ENCODE results near the gene RGS7. TPM values are rescaled to one million over a fixed set of nuclear protein-coding genes. Genes with fewer than 3 reads are reported as not detected.
"Not testable (repeated sequence)": the region's sequence is repeated elsewhere in the genome, so short reads cannot be mapped to it uniquely, and the experiment has no call there.

RGS7 gene
- total RNA-seq, 1 donor from 2014 or later, result 1.9 TPM

DNA sequence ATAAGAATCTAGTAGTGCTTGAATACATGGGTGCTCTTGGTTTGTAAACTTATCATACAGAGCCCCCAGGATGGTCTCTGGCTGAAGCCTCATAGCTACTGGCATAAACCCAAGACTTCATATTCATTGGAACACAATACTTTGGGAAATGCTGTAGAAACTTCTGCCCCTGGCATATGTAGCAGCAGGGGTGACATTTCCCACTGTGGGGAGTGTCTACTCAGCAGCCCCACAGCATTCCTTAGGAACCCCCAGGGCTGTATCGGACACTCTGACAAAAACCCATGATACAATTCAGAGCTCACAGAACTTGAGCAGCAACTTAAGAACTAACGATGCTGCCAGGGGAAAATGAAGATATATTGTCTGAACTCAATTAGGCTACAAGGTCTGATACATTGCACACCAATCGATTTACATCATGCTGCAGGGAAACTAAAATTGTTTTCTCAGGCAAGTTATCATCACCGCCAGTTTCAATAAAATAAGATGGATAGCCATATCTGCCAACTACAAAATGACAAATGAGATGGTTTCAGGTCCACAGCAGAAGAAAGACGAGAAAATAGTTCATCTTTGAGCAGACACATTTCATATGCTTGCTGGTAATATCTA, 564.0 kb downstream of the RGS7 start:
- TF ChIP-seq, protein P1, sequence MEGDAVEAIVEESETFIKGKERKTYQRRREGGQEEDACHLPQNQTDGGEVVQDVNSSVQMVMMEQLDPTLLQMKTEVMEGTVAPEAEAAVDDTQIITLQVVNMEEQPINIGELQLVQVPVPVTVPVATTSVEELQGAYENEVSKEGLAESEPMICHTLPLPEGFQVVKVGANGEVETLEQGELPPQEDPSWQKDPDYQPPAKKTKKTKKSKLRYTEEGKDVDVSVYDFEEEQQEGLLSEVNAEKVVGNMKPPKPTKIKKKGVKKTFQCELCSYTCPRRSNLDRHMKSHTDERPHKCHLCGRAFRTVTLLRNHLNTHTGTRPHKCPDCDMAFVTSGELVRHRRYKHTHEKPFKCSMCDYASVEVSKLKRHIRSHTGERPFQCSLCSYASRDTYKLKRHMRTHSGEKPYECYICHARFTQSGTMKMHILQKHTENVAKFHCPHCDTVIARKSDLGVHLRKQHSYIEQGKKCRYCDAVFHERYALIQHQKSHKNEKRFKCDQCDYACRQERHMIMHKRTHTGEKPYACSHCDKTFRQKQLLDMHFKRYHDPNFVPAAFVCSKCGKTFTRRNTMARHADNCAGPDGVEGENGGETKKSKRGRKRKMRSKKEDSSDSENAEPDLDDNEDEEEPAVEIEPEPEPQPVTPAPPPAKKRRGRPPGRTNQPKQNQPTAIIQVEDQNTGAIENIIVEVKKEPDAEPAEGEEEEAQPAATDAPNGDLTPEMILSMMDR (IDR thresholded peaks at IDR 0.05; ENCODE audit: unreplicated experiment), result no peak
- Mint-ChIP-seq H3K4me1 (peaks cover 25% of the 10 kb centered on the region), H3K36me3 (no peaks in the 10 kb centered on the region), H3K27me3 (ENCODE audit: low read depth) (peaks cover 20% of the 10 kb centered on the region), H3K9me3 (peaks cover 8% of the 10 kb centered on the region), H3K27ac (peak overlapping the region; percentile 3), H3K4me3 (no peak overlapping the region)
- no peak for DNase-seq (ENCODE audit: low spot score in 2 of 2, unreplicated experiment in 2 of 2)

DNA sequence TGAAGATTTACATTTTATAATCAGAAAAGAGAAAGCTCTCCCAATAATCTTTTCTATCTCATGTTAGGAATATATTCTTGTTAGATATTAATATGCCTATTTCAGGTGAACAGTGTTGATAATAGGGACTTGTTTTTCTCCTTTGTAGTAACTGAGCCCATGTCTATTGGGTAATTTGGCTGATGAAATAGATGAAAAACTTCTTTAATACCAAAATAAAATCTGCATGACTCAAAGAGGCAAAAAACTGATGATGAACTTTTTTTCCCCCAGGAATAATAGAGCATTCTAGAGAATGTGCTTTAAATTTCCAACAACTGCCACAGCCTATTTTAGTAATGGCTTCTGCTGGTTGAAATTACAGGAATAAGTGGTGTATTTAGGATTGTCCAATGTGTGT, 566.1 kb downstream of the RGS7 start:
- Mint-ChIP-seq H3K4me3 (no peak overlapping the region), H3K27me3 (ENCODE audit: low read depth) (peaks cover 10% of the 10 kb centered on the region), H3K36me3 (no peaks in the 10 kb centered on the region), H3K27ac (no peak overlapping the region), H3K9me3 (peaks cover 8% of the 10 kb centered on the region), H3K4me1 (peaks cover 28% of the 10 kb centered on the region)
- DNase-seq (ENCODE audit: low spot score in 2 of 2, unreplicated experiment in 2 of 2), result no peak
- TF ChIP-seq, protein P1 (IDR thresholded peaks at IDR 0.05; ENCODE audit: unreplicated experiment), result no peak

DNA sequence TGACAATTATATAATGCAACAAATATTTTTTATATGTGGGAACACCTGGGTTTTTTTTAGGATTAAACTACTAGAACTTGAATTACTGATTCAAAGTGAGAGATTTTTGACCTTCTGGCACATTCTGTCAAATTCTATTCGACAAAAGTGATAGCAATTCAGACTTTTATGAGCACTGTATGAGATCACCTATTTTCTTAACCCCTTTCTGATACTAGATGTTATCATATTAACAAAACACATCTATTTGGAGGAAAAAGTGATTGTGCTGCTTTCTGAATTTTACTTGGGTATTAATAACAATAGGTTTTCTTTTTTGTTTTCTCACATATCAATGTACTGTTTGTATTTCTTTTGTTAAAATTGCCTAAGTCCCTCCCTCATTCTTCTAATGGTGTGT, 570.1 kb downstream of the RGS7 start:
- Mint-ChIP-seq H3K27me3 (ENCODE audit: low read depth) (peaks cover 11% of the 10 kb centered on the region), H3K4me1 (peaks cover 20% of the 10 kb centered on the region), H3K9me3 (peaks cover 8% of the 10 kb centered on the region), H3K27ac (no peak overlapping the region), H3K4me3 (no peak overlapping the region), H3K36me3 (no peaks in the 10 kb centered on the region)
- TF ChIP-seq, protein P1 (IDR thresholded peaks at IDR 0.05; ENCODE audit: unreplicated experiment), result no peak
- DNase-seq (ENCODE audit: low spot score in 2 of 2, unreplicated experiment in 2 of 2), result no peak

DNA sequence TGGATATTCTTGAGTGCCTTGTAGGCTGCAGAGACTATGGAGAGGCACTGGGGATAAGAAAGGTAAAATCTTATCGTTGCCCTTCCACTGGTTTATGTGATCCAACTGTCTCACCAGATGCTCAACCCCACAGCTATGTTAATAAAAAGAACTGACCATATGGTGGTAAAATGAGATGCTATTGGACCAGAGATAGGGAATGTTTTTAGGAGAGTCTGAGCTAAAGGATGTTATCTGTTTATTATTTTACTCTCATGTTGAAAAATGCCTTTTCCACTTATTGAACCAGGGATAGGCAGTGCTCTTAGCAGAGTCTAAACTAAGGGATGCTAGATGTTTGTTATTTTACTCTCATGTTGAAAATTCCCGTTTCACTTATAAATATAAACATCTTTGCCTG, 572.2 kb downstream of the RGS7 start:
- Mint-ChIP-seq H3K27me3 (ENCODE audit: low read depth) (peaks cover 11% of the 10 kb centered on the region), H3K36me3 (no peaks in the 10 kb centered on the region), H3K4me1 (peaks cover 15% of the 10 kb centered on the region), H3K27ac (no peak overlapping the region), H3K4me3 (no peak overlapping the region), H3K9me3 (peaks cover 8% of the 10 kb centered on the region)
- TF ChIP-seq, protein P1 (IDR thresholded peaks at IDR 0.05; ENCODE audit: unreplicated experiment), result no peak
- no peak for DNase-seq (ENCODE audit: low spot score in 2 of 2, unreplicated experiment in 2 of 2)

DNA sequence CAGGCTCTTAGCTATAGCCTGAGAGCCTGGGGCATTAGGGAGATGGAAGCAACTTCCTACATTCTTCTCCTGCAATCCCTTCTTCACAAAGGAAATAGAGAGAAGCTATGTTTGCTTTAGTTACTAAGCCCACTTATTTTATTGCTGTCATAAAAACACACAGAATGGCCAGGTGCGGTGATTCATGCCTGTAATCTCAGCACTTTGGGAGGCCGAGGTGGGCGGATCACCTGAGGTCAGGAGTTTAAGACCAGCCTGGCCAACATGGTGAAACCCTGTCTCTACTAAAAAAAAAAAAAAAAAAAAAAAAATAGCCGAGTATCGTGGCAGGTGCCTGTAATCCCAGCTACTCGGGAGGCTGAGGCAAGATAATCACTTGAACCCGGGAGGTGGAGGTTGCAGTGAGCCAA, 573.3 kb downstream of the RGS7 start:
- not testable (repeated sequence) for H3K4me3 Mint-ChIP-seq; H3K36me3 Mint-ChIP-seq; DNase-seq (ENCODE audit: low spot score in 2 of 2, unreplicated experiment in 2 of 2); H3K27ac Mint-ChIP-seq; H3K9me3 Mint-ChIP-seq
- Mint-ChIP-seq H3K4me1 (peaks cover 15% of the 10 kb centered on the region), H3K27me3 (ENCODE audit: low read depth) (peaks cover 11% of the 10 kb centered on the region)

DNA sequence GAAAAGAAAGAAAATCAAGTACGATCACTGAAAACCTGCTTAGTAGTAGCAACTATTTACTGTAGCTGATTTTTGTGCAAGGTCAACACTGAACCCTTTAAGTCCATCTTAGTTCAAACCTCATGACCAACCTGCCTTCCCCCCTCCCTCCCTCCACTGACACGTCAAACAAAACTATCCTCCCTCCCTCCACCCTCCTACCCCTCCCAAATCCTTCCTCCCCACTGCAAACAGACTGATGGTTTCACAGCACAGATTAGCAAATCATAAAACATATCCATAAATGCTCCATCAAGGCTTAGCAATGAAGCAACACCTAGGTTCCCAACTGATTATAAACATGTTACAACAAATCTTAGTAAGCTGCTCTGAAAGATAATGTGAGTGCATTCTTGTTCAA, 580.8 kb downstream of the RGS7 start:
- no peaks in the 10 kb centered on the region for H3K4me1 Mint-ChIP-seq
- no peaks in the 10 kb centered on the region for H3K36me3 Mint-ChIP-seq
- DNase-seq (ENCODE audit: low spot score in 2 of 2, unreplicated experiment in 2 of 2), result no peak
- TF ChIP-seq, protein P1 (IDR thresholded peaks at IDR 0.05; ENCODE audit: unreplicated experiment), result no peak
- no peak overlapping the region for H3K4me3 Mint-ChIP-seq
- no peaks in the 10 kb centered on the region for H3K9me3 Mint-ChIP-seq
- no peak overlapping the region for H3K27ac Mint-ChIP-seq
- H3K27me3 Mint-ChIP-seq (ENCODE audit: low read depth), result peaks cover 11% of the 10 kb centered on the region

Measured in mesothelial cell of epicardium (in vitro differentiated cells).